Activated CD4-positive, alpha-beta T cell treated with anti-CD3 and anti-CD28 coated beads, Interleukin-10, Interleukin-2, amounts not matched to agents 100 ng/mL and 50 ng/mL, durations not matched to agents 16 hours and 8 hours (primary cell): ENCODE results near the gene BTK.
A peak's percentile ranks its signal among the peaks of the same experiment; 100 is the strongest.

Source experiments
- DNase-seq: peaks from one replicate; pipeline ENCODE4 v3.0.0-alpha.2; 2020

Gene BTK

GRCh38 chrX:101385795-101386541 lies at the start of gene BTK:
Gene BTK (minus strand): TSS chrX:101386191. CDS start chrX:101375284, 10,907 bp downstream.
- DNase-seq: no peak

DNA sequence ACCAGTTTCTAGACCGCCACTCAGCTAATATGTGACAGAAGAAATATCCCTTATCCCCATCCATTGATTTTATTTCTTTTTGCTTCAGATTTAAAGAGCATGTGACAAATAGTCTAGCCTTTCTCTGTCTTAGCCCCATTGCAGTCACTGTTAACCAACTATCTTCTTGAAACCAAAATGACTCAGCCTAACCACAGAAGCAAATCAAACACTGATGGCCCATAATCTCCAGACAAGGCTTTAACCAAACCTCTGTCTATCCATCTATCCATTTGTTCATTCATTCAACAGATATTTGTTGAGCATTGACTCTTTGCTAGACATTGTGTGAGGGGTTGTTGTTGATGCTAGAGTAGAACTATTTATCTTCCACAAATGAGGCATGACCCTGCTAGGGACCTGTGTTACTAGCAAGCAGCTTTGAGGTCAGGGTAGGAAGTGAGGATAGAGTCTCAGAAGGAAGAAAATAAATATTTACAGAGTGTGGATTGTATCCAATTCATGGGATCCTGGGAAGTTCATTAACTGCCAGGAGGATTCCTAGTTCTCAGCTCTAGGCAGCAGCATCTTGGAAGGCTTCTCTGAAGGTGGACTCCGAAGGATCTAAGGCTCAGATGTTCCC lies 44.6 kb upstream of the BTK start:
- DNase-seq: peak; percentile 71

- DNase-seq: peak; percentile 55
Observed at GRCh38 chrX:101429934-101430333, 43.9 kb upstream of the BTK start.

DNA sequence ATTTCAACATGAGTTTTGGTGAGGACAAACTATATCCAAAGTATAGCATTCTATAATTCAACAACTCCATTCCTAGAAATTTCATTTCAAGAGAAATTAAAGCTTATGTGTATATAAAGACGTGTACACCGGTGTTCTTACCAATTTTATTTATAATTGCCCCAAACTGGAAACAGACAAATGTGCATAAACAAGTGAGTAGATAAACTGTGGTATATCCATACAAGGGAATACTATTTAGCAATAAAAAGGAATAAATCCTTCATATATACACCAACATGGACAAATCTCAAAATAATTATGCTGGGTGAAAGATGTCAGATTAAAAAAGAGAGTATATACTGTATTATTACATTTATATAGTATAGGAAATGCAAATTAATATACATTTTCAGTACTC lies 42.0 kb upstream of the BTK start:
- DNase-seq: no peak

GRCh38 chrX:101419489-101419888 lies 33.5 kb upstream of the BTK start:
- DNase-seq: no peak

DNA sequence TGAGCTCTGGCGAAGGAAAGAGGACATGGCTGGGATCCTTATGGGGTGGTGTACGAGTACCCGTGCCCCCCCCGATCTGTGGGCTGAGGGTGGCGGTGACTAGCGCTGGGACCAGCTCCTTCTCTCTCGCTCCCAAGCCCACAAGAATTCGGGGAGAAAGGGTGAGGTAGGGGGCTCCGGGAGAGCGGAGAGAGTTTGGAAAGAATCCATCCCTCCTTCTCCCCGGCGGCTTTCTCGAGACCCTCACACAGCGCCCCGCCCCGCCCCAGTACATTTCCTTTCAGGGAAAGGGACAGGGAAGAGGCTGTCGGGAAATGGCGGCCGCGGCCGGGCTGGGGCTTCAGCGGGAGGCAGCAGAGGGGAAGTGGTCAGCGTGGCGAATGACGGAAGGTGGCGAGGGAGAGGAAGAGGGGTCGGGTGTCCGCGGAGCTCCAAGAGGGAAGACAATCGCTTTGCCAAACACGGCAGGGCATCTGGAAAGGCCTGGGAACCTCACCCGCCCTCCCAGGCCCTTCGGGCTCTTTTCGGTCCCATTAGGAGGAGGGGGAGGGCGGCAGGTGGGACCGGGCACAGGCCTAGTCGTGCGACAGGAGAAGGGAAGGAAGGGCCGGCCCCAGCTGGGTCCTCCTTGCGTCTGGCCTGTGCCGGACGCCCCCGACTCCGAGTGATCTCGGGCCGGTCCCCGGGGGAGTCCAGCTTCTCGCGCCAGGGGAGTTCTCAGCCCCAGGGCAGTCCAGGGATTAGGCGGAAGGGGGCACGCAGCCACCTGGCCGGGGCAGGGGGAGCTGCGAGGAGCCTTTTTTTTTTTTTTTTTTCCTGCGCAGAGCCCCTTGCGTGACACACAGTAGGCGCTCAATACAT lies 32.2 kb upstream of the BTK start:
- DNase-seq: peak; percentile 46

DNA sequence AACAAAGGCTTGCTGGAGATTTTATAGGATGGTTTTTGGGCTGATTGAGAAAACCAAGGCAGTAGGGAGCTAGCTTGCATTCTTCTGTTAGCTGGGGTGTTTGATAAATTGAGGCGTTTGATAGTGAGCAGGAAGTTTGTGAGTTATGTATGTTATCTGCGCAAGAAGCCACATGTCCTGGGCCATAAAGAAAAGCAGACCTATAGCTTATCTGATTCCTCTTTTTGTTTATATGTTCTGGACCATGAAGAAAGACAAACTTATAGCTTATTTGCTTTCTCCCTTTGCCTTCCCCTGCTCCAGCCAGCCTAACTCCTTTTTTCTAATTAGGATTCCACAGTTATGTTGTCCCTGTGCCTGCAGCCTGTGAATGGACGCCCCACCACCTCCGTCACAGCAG lies 31.2 kb upstream of the BTK start:
- DNase-seq: no peak

GRCh38 chrX:101416691-101417090 lies 30.7 kb upstream of the BTK start:
- DNase-seq: no peak

GRCh38 chrX:101415180-101416145 lies 29.5 kb upstream of the BTK start:
- DNase-seq: peak; percentile 74

GRCh38 chrX:101411984-101412383 lies 26.0 kb upstream of the BTK start:
- DNase-seq: no peak

- no peak for DNase-seq
Observed at GRCh38 chrX:101410461-101410860, 24.5 kb upstream of the BTK start.

DNA sequence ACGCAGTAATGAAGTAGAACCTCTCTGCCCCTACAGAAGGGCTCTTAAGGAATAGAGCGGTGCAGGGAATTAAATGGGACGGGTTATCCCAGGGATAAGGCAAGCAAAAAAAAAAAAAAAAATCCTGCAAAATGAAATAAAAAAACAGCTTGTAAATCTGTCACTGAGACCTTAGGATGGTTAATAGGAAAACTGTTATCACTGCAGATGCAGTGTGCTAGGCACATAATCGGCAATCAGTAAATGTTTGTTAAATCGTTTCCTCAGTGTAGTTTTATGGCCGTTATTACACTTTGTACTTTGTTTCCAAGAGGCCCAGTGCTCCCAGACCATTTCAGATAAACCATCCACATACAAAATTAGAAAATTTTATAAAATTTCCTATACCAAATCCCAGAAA lies 23.1 kb upstream of the BTK start:
- DNase-seq: no peak

DNA sequence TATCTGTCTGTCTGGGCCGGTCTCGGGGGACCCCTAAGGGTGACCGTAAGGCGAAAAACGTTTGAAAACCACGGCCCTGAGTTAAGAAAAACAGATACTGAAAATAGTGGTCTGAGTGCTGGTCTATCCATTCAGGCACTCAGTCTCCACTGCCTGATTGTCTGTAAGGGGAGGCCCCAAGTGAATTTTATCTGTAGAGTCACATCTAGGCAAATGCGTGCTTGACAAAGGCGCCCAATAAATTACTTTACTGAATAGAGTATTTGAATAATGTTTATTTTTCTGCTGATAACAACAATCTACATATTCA lies 22.5 kb upstream of the BTK start:
- no peak for DNase-seq

DNA sequence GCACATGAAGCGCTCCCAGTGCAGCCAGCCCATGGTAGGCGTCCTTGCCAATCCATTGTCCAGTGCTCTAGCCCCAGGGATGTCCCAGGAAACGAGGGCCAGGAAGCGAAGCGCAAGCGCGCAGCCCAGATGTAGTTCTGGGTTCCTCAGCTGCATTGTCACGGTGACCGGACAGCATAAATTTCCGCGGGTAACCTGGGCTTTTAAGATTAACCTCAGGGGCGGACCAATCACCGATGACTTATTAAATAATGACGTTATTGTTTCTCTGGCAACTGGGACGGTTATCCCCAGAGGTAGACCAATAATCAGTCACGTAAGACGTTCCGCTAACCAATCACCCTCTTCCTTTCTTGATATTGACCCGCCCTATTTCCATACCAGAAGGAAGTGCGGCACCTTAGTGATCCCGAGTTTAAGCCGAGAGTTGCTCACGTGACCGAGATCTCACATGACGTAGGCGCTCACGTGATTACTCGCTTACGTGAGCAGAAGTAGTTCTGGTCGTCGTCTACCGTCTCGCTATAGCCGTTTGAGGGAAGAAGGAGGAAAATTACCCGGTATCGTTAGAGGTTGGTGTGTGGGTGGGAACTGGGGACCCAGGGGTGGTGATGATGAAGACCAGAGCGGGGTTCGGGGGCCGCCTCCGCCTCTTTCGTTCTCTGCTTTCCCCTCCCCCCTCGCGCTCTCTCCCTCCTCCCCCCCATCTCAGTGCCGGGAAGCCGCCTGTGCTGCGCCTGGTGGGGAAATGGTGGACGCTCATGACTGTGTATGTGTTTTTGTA lies 21.9 kb upstream of the BTK start, which contains the start of the genes GLA and HNRNPH2:
Gene GLA, minus strand, starts transcription at position 178 of the 784 bp plus-strand sequence. Its CDS starts 22 bp downstream, at position 156.
Gene HNRNPH2, plus strand, starts transcription at position 475 of the 784 bp plus-strand sequence. CDS start 3,767 bp downstream, outside the sequence.
- DNase-seq: peak; percentile 94

- no peak for DNase-seq
Observed at GRCh38 chrX:101407167-101407747, 21.3 kb upstream of the BTK start.

DNA sequence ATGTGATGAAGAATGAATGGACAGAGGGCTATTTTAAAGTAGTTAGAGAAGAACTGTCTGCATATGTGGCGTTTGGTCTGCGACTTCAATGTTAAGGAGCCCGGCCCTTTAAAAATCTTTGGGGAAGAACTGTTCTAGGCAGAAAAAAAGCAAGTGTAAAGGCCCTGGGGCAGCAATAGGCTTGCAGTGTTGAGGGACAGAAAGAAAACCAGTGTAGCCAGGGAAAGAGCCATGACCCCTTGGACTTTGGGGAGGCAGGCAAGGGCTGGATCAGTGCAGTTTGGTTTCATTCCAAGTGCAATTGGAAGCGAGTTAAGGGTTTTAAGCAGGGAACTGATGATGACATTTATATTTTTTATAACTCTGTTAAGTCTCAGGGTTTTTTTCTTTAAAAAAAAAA lies 13.8 kb upstream of the BTK start:
- no peak for DNase-seq

DNA sequence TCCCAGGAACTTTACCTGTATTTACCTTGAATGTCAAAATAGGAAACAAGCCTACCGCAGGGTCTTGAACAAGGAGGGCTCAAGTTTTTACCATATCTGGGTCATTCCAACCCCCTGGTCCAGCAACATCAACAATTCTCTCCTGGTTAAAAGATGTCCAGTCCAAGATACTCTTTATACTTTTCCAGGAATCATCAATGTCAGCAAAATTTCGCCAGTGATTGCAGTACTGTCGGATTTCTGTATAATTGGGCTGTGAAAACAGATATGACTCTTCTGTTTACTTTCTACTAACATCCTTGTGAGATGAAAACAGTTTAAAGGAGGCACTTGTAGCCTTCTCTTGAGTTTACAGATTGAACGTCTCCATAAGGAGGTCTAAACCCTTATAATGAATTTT lies 12.7 kb upstream of the BTK start:
- DNase-seq: no peak

GRCh38 chrX:101397779-101398178 lies 11.8 kb upstream of the BTK start:
- no peak for DNase-seq

DNA sequence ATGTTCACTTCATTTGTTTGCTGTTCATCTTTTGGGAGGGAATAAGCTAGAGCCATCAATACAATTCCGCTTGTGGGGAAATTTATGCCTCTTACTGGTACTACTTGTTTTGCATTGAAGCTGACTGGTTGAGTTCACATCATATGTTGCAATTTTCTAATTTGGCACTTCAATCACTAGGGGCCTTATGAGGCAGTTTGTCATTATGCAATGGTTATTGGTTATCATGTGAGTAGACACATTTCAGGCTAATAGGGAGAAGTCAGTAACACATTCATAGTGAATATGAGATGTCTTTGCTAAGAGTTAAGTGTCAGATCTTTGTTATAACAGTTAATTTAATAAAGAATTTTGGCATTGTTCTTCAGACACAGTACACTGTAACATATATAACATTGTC lies 9.8 kb upstream of the BTK start:
- DNase-seq: no peak

DNA sequence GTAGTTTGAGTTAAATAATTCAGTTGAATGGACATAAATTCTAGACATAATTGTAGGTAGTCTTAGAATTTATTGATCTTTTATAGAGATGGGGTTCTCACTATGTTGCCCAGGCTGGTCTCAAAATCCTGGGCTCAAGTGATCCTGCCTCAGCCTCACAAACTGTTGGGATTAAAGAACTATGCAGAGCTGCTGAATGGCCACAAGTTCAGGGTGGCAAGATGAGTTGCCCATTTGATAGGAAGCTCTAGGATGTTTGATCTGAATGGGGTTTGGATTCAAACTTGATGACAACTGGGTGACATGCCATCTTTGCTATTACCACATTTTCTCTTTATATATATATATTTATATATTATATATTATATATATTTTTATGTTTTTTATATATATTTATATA lies 8.4 kb upstream of the BTK start:
- no peak for DNase-seq
